GM12878 (cell line): ENCODE results near the gene TGFBI. TPM values are rescaled to one million over a fixed set of nuclear protein-coding genes. Genes with fewer than 3 reads are reported as not detected.

Experiments
- ATAC-seq: fragments of 200-7000 bp; cut with Tn5 transposase; 3 replicates; pipeline ENCODE4 v1.9.1; 2020; ENCODE audit warnings: mild to moderate bottlenecking, moderate library complexity
- BruUV-seq: library from RNA; stranded (reverse); fragments of 400-500 nt; replicated peaks from 2 replicates; lab custom pipeline; 2021; lab: Mats Ljungman, UMichigan
- CTCF ChIA-PET: fragments of 300-600 bp; sonication (Branson Sonifier 250); formaldehyde crosslinking; extraction: SDS; loops from one replicate; lab custom pipeline; 2021; ENCODE audit warnings: inconsistent platforms; lab: Yijun Ruan, JAX
- POLR2A ChIA-PET: fragments of 350-600 bp; formaldehyde crosslinking; extraction: SDS; loops from one replicate; lab custom pipeline; 2021; ENCODE audit warnings: inconsistent platforms; lab: Charles Lee
- RAD21 ChIA-PET: fragments of 300-600 bp; sonication (Branson Sonifier 250); formaldehyde crosslinking; loops from one replicate; lab custom pipeline; 2023; ENCODE audit warnings: antibody characterized with exemption; ENCODE audit not compliant: unreplicated experiment; lab: Charles Lee
- SMC1A ChIA-PET: fragments of 300-600 bp; sonication (Branson Sonifier 250); formaldehyde crosslinking; loops from one replicate; lab custom pipeline; 2023; ENCODE audit not compliant: unreplicated experiment, uncharacterized antibody; lab: Charles Lee
- DNase-seq: peaks from one replicate; pipeline ENCODE4 v3.0.0-alpha.2; 2011; ENCODE audit warnings: low read depth, low spot score
- FAIRE-seq: peaks from 3 replicates; lab custom pipeline; 2011; peaks lifted over from hg19 to GRCh38; lab: Jason Lieb, UNC
- H2AFZ ChIP-seq: 2 replicates; pipeline ENCODE4 v1.6.0; 2011; ENCODE audit warnings: low read depth, low read length, control low read depth; ENCODE audit not compliant: control insufficient read depth
- H3K27ac ChIP-seq: 2 replicates; pipeline ENCODE4 v1.5.1; 2011; ENCODE audit warnings: control low read depth; ENCODE audit not compliant: control insufficient read depth, insufficient read depth
- H3K27me3 ChIP-seq, 2 experiments: replicated peaks in 1 of 2; 2 replicates each; pipeline versions ENCODE4 v1.6.0 to v1.6.1; 2011; ENCODE audit warnings: low read length in 1 of 2; ENCODE audit not compliant: control insufficient read depth in 2 of 2, insufficient read depth in 2 of 2
- H3K36me3 ChIP-seq, 2 experiments: 2 replicates each; pipeline ENCODE4 v1.5.1; 2011; ENCODE audit warnings: low read length in 1 of 2; ENCODE audit not compliant: control insufficient read depth in 2 of 2, insufficient read depth in 2 of 2
- H3K4me1 ChIP-seq: 2 replicates; pipeline ENCODE4 v1.6.1; 2011; ENCODE audit warnings: mild to moderate bottlenecking, low read length, moderate library complexity, mixed read lengths; ENCODE audit not compliant: control insufficient read depth, insufficient read depth
- H3K4me2 ChIP-seq: 2 replicates; pipeline ENCODE4 v1.6.0; 2011; ENCODE audit warnings: control low read depth; ENCODE audit not compliant: control insufficient read depth, insufficient read depth
- H3K4me3 ChIP-seq: fragments of 200-600 bp; sonication (generic); 2 replicates; pipeline ENCODE4 v1.5.1; 2016
- H3K79me2 ChIP-seq: 2 replicates; pipeline ENCODE4 v1.6.0; 2011; ENCODE audit warnings: low read length; ENCODE audit not compliant: control insufficient read depth, insufficient read depth
- H3K9ac ChIP-seq: 2 replicates; pipeline ENCODE4 v1.8.0; 2011; ENCODE audit warnings: low read length, control low read depth, mixed read lengths; ENCODE audit not compliant: control insufficient read depth, insufficient read depth
- H3K9me3 ChIP-seq: replicated peaks from 3 replicates; pipeline ENCODE4 v1.5.1; 2011; ENCODE audit warnings: mild to moderate bottlenecking, low read length; ENCODE audit not compliant: control insufficient read depth, insufficient read depth
- H4K20me1 ChIP-seq: 2 replicates; pipeline ENCODE4 v1.6.0; 2011; ENCODE audit not compliant: control insufficient read depth, insufficient read depth
- BACH1 ChIP-seq: fragments of 450-650 bp; IDR thresholded peaks from 2 replicates; pipeline ENCODE4 v1.6.1; 2017; ENCODE audit warnings: mild to moderate bottlenecking, borderline replicate concordance
- BHLHE40 ChIP-seq, 2 experiments: fragments of 450-650 bp in 1 of 2; IDR thresholded peaks; 2 replicates each; pipeline ENCODE4 v1.6.1; 2011 to 2017; ENCODE audit warnings: low read depth in 2 of 2, borderline replicate concordance in 1 of 2, improper control_type of control experiment in 1 of 2, low read length in 1 of 2, mild to moderate bottlenecking in 1 of 2
- E2F4 ChIP-seq: IDR thresholded peaks from 2 replicates; pipeline ENCODE4 v1.6.1; 2012; ENCODE audit warnings: low read depth, low read length, improper control_type of control experiment
- EGR1 ChIP-seq, 2 experiments: IDR thresholded peaks; 1 replicate in 1 of 2; 2 replicates in 1 of 2; pipeline ENCODE4 v1.6.1; 2011 to 2012; ENCODE audit warnings: low read depth in 2 of 2, low read length in 2 of 2, borderline replicate concordance in 1 of 2, mild to moderate bottlenecking in 1 of 2, moderate library complexity in 1 of 2
- HCFC1 ChIP-seq: fragments of 150-350 bp; IDR thresholded peaks from 2 replicates; pipeline ENCODE4 v1.6.1; 2014; ENCODE audit warnings: low read length
- RBBP5 ChIP-seq: fragments of 200-600 bp; sonication (generic); conservative IDR thresholded peaks from 2 replicates; pipeline ENCODE4 v1.6.1; 2016
- SIN3A ChIP-seq: IDR thresholded peaks from 2 replicates; pipeline ENCODE4 v1.6.1; 2012; ENCODE audit warnings: low read depth, low read length, improper control_type of control experiment
- SREBF2 ChIP-seq: IDR thresholded peaks from 2 replicates; pipeline ENCODE4 v1.6.1; 2012; ENCODE audit warnings: mild to moderate bottlenecking, low read length
- STAT3 ChIP-seq: IDR thresholded peaks from 2 replicates; pipeline ENCODE4 v1.6.1; 2011; ENCODE audit warnings: low read depth, low read length, improper control_type of control experiment
- TAF1 ChIP-seq: IDR thresholded peaks from 2 replicates; pipeline ENCODE4 v1.6.1; 2011; ENCODE audit warnings: mild to moderate bottlenecking, low read depth, low read length, borderline replicate concordance
- TCF3 ChIP-seq: IDR thresholded peaks from 2 replicates; pipeline ENCODE4 v1.6.1; 2012; ENCODE audit warnings: low read depth, mild to moderate bottlenecking, low read length, borderline replicate concordance; ENCODE audit not compliant: insufficient read depth
- ZNF207 ChIP-seq: fragments of 450-650 bp; IDR thresholded peaks from 2 replicates; pipeline ENCODE4 v1.6.1; 2014; ENCODE audit warnings: antibody characterized with exemption, mild to moderate bottlenecking, borderline replicate concordance
- ZNF622 ChIP-seq: fragments of 450-650 bp; IDR thresholded peaks from 2 replicates; pipeline ENCODE4 v1.6.1; 2017; ENCODE audit warnings: mild to moderate bottlenecking, inconsistent platforms
- WGBS: methylation state at CpG from one replicate; pipeline ENCODE4 v1.1.6; 2016; ENCODE audit warnings: low lambda C conversion rate; ENCODE audit not compliant: insufficient replicate concordance, insufficient coverage; ENCODE audit errors: missing lambda C conversion rate; 5-methylcytosine and 5-hydroxymethylcytosine counted together
- in situ Hi-C: fragments of 300-500 bp; cut with MboI; formaldehyde crosslinking; loops from 9 replicates; pipeline ENCODE4 v1.14.3; 2018; ENCODE audit warnings: mixed read lengths
- intact Hi-C: fragments of 100-400 bp; cut with micrococcal nuclease; formaldehyde crosslinking; loops from one replicate; pipeline ENCODE4 v1.14.2; 2022; ENCODE audit not compliant: unreplicated experiment
- polyA plus RNA-seq, 11 experiments: library from polyadenylated mRNA; depleted of rRNA in 4 of 11; unstranded in 6 of 11; stranded (reverse) in 5 of 11; fragments of >200 nt; fragmentation: Nextera tagmentation in 4 of 11; fragmentation: Illumina TruSeq in 1 of 11; extraction: Ambion mirVana in 4 of 11; extraction: Trizol in 1 of 11; gene quantifications; 1 replicate in 1 of 11; 2 replicates in 10 of 11; pipeline versions ENCODE4 v1.2.1 to v1.2.3, GENCODE V29; 2011 to 2016; ENCODE audit warnings: inconsistent platforms in 2 of 11, missing spikeins in 2 of 11, low read depth in 1 of 11
- total RNA-seq, 4 experiments: library from RNA; depleted of rRNA in 3 of 4; stranded (reverse); fragments of >200 nt in 3 of 4; fragmentation: Illumina TruSeq in 1 of 4; extraction: Trizol in 1 of 4; gene quantifications; 2 replicates each; pipeline versions ENCODE4 v1.2.1 to v1.2.3, GENCODE V29; 2013 to 2021

Gene TGFBI
- total and polyA plus RNA-seq, 10 of the 15 experiments (the other 5 are each of a cell fraction or from before 2014, with no cell fraction given) = 0.12 to 1.8 (median 0.19) TPM

- H4K20me1 ChIP-seq = no peaks in the 10 kb centered on the region
- in situ Hi-C loops (no loop called here), intact Hi-C loops (no loop called here)
- CTCF ChIA-PET = no interaction called here
- POLR2A ChIA-PET = no interaction called here
- H3K27me3 ChIP-seq = peaks cover 0 to 3% of the 10 kb centered on the region in 2 experiments
- no peak overlapping the region for H3K4me2 ChIP-seq
- no peak overlapping the region for H2AFZ ChIP-seq
- no peaks in the 10 kb centered on the region for H3K9me3 ChIP-seq
- SMC1A ChIA-PET = no interaction called here
- H3K4me1 ChIP-seq = no peaks in the 10 kb centered on the region
- H3K9ac ChIP-seq = no peak overlapping the region
- WGBS = 38% methylated on average over 6 of the region's 6 CpGs
- no peak overlapping the region for H3K27ac ChIP-seq
- TF ChIP-seq SIN3A = no peak
- no peak for TF ChIP-seq TAF1
- no peak for TF ChIP-seq RBBP5
- TF ChIP-seq ZNF622 = no peak
- no peak for TF ChIP-seq STAT3
- no peak for TF ChIP-seq EGR1 (IDR thresholded peaks at IDR 0.05; ENCODE audit: borderline replicate concordance in 1 of 2, low read depth in 2 of 2, low read length in 2 of 2)
- TF ChIP-seq E2F4 = no peak
- TF ChIP-seq BHLHE40 (IDR thresholded peaks at IDR 0.05; ENCODE audit: borderline replicate concordance in 1 of 2, low read depth in 2 of 2, low read length in 1 of 2) = no peak
- TF ChIP-seq BACH1 = no peak
- no peak for TF ChIP-seq SREBF2
- no peak for TF ChIP-seq ZNF207
- TF ChIP-seq TCF3 = no peak
- no peak for TF ChIP-seq HCFC1
- no peak overlapping the region for H3K4me3 ChIP-seq
- FAIRE-seq (no peak), DNase-seq (no peak), ATAC-seq (no peak)
- no peaks in the 10 kb centered on the region for H3K79me2 ChIP-seq
- no peaks in the 10 kb centered on the region for H3K36me3 ChIP-seq
- RAD21 ChIA-PET = interaction anchor here (1.4 kb wide), 1 partner anchor 9 kb away, joined by 3 read pairs; no protein-coding TSS in a partner anchor
- no TSS peak for BruUV-seq
Observed at GRCh38 chr5:136053336-136054141, 24.8 kb downstream of the TGFBI start.
